Neuronal stem cell (in vitro differentiated cells): ENCODE results near the gene ZNF750.
A peak's percentile ranks its signal among the peaks of the same experiment; 100 is the strongest.

Experiments used
- DNase-seq: peaks from one replicate; pipeline ENCODE4 v3.0.0-alpha.2; 2013; ENCODE audit warnings: low spot score
- H2AFZ ChIP-seq: one replicate; pipeline ENCODE4 v1.6.1; 2013; ENCODE audit warnings: mild to moderate bottlenecking, low read length, inconsistent platforms
- H2AK5ac ChIP-seq: 2 replicates; pipeline ENCODE4 v1.6.1; 2013; ENCODE audit warnings: low read depth, mild to moderate bottlenecking, inconsistent platforms, low read length, moderate library complexity, mixed read lengths
- H2BK120ac ChIP-seq: 2 replicates; pipeline ENCODE4 v1.6.1; 2013; ENCODE audit warnings: low read depth, mild to moderate bottlenecking, inconsistent platforms, low read length, moderate library complexity, mixed read lengths
- H2BK12ac ChIP-seq: one replicate; pipeline ENCODE4 v1.6.1; 2013; ENCODE audit warnings: low read length, inconsistent platforms
- H2BK15ac ChIP-seq: 2 replicates; pipeline ENCODE4 v1.6.1; 2013; ENCODE audit warnings: mild to moderate bottlenecking, low read length, inconsistent platforms, mixed read lengths
- H2BK5ac ChIP-seq: one replicate; pipeline ENCODE4 v1.6.1; 2013; ENCODE audit warnings: inconsistent platforms, mild to moderate bottlenecking, low read length, moderate library complexity
- H3K14ac ChIP-seq: one replicate; pipeline ENCODE4 v1.6.1; 2013; ENCODE audit warnings: low read length, inconsistent platforms
- H3K18ac ChIP-seq: 2 replicates; pipeline ENCODE4 v1.6.1; 2013; ENCODE audit warnings: low read length, inconsistent platforms
- H3K23ac ChIP-seq: 2 replicates; pipeline ENCODE4 v1.6.1; 2013; ENCODE audit warnings: low read depth, mild to moderate bottlenecking, mixed read lengths, low read length, inconsistent platforms; ENCODE audit not compliant: poor library complexity
- H3K27ac ChIP-seq: replicated peaks from 3 replicates; pipeline ENCODE4 v1.5.1; 2013; ENCODE audit warnings: low read length, inconsistent platforms
- H3K27me3 ChIP-seq, 3 experiments: 2 replicates each; pipeline ENCODE4 v1.6.1; 2013; ENCODE audit warnings: low read length in 3 of 3, mild to moderate bottlenecking in 2 of 3, inconsistent platforms in 1 of 3, low read depth in 1 of 3, mixed read lengths in 1 of 3, moderate library complexity in 1 of 3; ENCODE audit not compliant: control insufficient read depth in 3 of 3, insufficient read depth in 3 of 3
- H3K36me3 ChIP-seq, 2 donors: replicated peaks in 1 of 2; 2 replicates each; pipeline ENCODE4 v1.6.1; 2013; ENCODE audit warnings: low read length in 2 of 2; ENCODE audit not compliant: control insufficient read depth in 2 of 2, insufficient read depth in 2 of 2
- H3K4ac ChIP-seq: 2 replicates; pipeline ENCODE4 v1.6.1; 2013; ENCODE audit warnings: inconsistent platforms, mild to moderate bottlenecking, low read length, moderate library complexity
- H3K4me1 ChIP-seq, 2 donors: 1 replicate in 1 of 2; 2 replicates in 1 of 2; pipeline ENCODE4 v1.6.1; 2013; ENCODE audit warnings: low read length in 2 of 2, low read depth in 1 of 2; ENCODE audit not compliant: control insufficient read depth in 2 of 2, insufficient read depth in 1 of 2
- H3K4me2 ChIP-seq: one replicate; pipeline ENCODE4 v1.6.1; 2013; ENCODE audit warnings: mild to moderate bottlenecking, low read length, inconsistent platforms; ENCODE audit not compliant: insufficient read depth, poor library complexity, severe bottlenecking
- H3K4me3 ChIP-seq, 2 donors: 2 replicates each; pipeline ENCODE4 v1.5.1; 2013; ENCODE audit warnings: low read length in 2 of 2, mild to moderate bottlenecking in 2 of 2, inconsistent platforms in 1 of 2, moderate library complexity in 1 of 2
- H3K79me1 ChIP-seq: one replicate; pipeline ENCODE4 v1.6.1; 2013; ENCODE audit warnings: low read depth, mild to moderate bottlenecking, inconsistent platforms, low read length, moderate library complexity
- H3K9ac ChIP-seq: one replicate; pipeline ENCODE4 v1.6.1; 2013; ENCODE audit warnings: mild to moderate bottlenecking, low read depth, low read length, inconsistent platforms; ENCODE audit not compliant: poor library complexity
- H3K9me3 ChIP-seq, 2 donors: replicated peaks in 1 of 2; 2 replicates each; pipeline versions ENCODE3 to v1.6.1; 2013; ENCODE audit warnings: low read length in 2 of 2, mild to moderate bottlenecking in 2 of 2, inconsistent platforms in 1 of 2, low read depth in 1 of 2, mixed read lengths in 1 of 2, moderate library complexity in 1 of 2; ENCODE audit not compliant: control insufficient read depth in 2 of 2, insufficient read depth in 1 of 2
- H4K8ac ChIP-seq: one replicate; pipeline ENCODE4 v1.6.1; 2013; ENCODE audit warnings: low read depth, mild to moderate bottlenecking, inconsistent platforms, low read length, moderate library complexity
- H4K91ac ChIP-seq: one replicate; pipeline ENCODE4 v1.6.1; 2013; ENCODE audit warnings: low read length, low read depth, mild to moderate bottlenecking, inconsistent platforms; ENCODE audit not compliant: poor library complexity
- WGBS, 2 donors: extraction: QIAGEN DNeasy Blood & Tissue Kit; methylation state at CpG; one replicate each; pipeline ENCODE4 v1.1.7; 2013; ENCODE audit warnings: missing lambda C conversion rate in 2 of 2, mixed read lengths in 1 of 2; ENCODE audit not compliant: insufficient read length in 2 of 2, insufficient replicate concordance in 1 of 2; ENCODE audit errors: extremely low coverage in 2 of 2; 5-methylcytosine and 5-hydroxymethylcytosine counted together

ZNF750 gene

GRCh38 chr17:82793974-82794630, 45.7 kb downstream of the ZNF750 start:
- no peak overlapping the region for H4K91ac ChIP-seq
- H3K4me3 ChIP-seq, result no peak overlapping the region
- peaks cover 0 to 1% of the 10 kb centered on the region in 2 donors for H3K9me3 ChIP-seq
- no peak for DNase-seq
- no peak overlapping the region for H3K4ac ChIP-seq
- H3K9ac ChIP-seq, result peak overlapping the region; percentile 74
- H2BK5ac ChIP-seq, result peak overlapping the region; percentile 59
- H3K27me3 ChIP-seq, result no peaks in the 10 kb centered on the region
- peaks cover 32% of the 10 kb centered on the region for H3K79me1 ChIP-seq
- no peak overlapping the region for H3K4me2 ChIP-seq
- H4K8ac ChIP-seq, result no peak overlapping the region
- no peak overlapping the region for H2AK5ac ChIP-seq
- WGBS, 2 donors, result no CpG with 5 or more reads among the region's 15 CpGs
- peak overlapping the region; percentile 71 for H3K18ac ChIP-seq
- no peak overlapping the region for H2BK12ac ChIP-seq
- no peak overlapping the region for H3K14ac ChIP-seq
- H2AFZ ChIP-seq, result no peak overlapping the region
- H3K36me3 ChIP-seq, result peaks cover 15 to 69% of the 10 kb centered on the region in 2 donors
- H3K23ac ChIP-seq, result no peak overlapping the region
- H3K27ac ChIP-seq, result no peak overlapping the region
- no peak overlapping the region for H2BK120ac ChIP-seq
- H3K4me1 ChIP-seq, result peaks cover 0 to 8% of the 10 kb centered on the region in 2 donors
- no peak overlapping the region for H2BK15ac ChIP-seq

DNA sequence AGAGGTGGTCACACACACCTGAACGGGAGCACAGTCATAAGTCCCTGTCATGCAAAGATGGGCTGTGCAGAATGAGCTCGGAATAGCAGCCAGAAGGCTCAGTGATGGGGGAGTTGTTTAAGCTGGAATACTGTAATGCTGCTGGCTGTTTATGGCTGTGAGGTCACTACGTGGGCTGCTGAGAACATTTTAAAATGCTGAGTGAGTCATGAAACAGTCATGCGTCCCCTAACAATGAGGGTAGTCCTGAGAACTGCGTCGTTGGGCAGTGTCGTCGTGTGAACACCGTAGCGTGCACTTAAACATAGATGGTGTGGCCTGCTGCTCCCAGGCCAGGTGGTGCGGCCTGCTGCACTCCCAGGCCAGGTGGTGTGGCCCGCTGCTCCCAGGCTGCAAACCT, 48.3 kb downstream of the ZNF750 start:
- Histone ChIP-seq H3K4ac (no peak overlapping the region), H2BK15ac (no peak overlapping the region), H3K4me3 (no peak overlapping the region), H2AFZ (no peak overlapping the region), H4K8ac (peak overlapping the region; percentile 97), H3K23ac (no peak overlapping the region), H3K4me1 (peaks cover 0 to 8% of the 10 kb centered on the region in 2 donors), H3K18ac (no peak overlapping the region), H3K27ac (no peak overlapping the region), H3K79me1 (peaks cover 36% of the 10 kb centered on the region), H2AK5ac (no peak overlapping the region), H3K27me3 (no peaks in the 10 kb centered on the region), H3K36me3 (peaks cover 15 to 66% of the 10 kb centered on the region in 2 donors), H3K14ac (peak overlapping the region; percentile 56), H3K9me3 (peaks cover 0 to 1% of the 10 kb centered on the region in 2 donors), H3K9ac (no peak overlapping the region), H2BK12ac (no peak overlapping the region), H4K91ac (no peak overlapping the region), H2BK5ac (peak overlapping the region; percentile 62), H3K4me2 (no peak overlapping the region), H2BK120ac (no peak overlapping the region)
- DNase-seq, result no peak
- WGBS, 2 donors, result no CpG with 5 or more reads among the region's 12 CpGs

DNA sequence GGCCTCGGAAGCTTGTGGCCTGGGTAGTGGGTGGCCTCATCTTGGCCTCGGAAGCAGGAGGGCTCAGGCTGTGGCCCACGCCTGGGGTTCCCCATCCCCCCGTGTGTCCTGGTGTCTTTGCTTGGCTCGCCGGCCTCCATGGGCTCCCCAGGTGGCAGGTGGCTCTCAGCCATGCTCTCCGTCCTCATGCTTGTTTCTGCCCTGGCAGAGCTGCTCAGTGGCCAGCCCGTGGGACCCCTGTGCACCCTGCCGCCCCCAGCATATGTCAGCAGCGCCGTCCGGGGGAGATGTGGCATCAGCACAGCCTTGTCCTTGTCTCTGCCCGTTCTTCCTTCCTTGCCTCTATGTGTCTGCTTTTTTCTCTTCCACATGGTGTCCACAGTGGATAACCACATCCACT, 49.4 kb downstream of the ZNF750 start:
- no peak overlapping the region for H3K4me3 ChIP-seq
- H2AK5ac ChIP-seq, result no peak overlapping the region
- H3K4me2 ChIP-seq, result no peak overlapping the region
- H2BK12ac ChIP-seq, result peak overlapping the region; percentile 22
- DNase-seq, result no peak
- H2BK120ac ChIP-seq, result no peak overlapping the region
- no peak overlapping the region for H3K27ac ChIP-seq
- peak overlapping the region; percentile 82 for H3K14ac ChIP-seq
- H2AFZ ChIP-seq, result no peak overlapping the region
- peaks cover 14 to 66% of the 10 kb centered on the region in 2 donors for H3K36me3 ChIP-seq
- no peak overlapping the region for H4K91ac ChIP-seq
- peaks cover 39% of the 10 kb centered on the region for H3K79me1 ChIP-seq
- H3K4ac ChIP-seq, result no peak overlapping the region
- H3K4me1 ChIP-seq, result peaks cover 0 to 8% of the 10 kb centered on the region in 2 donors
- no CpG with 5 or more reads among the region's 13 CpGs for WGBS, 2 donors
- H3K27me3 ChIP-seq, result no peaks in the 10 kb centered on the region
- no peak overlapping the region for H4K8ac ChIP-seq
- peaks cover 0 to 1% of the 10 kb centered on the region in 2 donors for H3K9me3 ChIP-seq
- H2BK15ac ChIP-seq, result no peak overlapping the region
- no peak overlapping the region for H2BK5ac ChIP-seq
- H3K18ac ChIP-seq, result no peak overlapping the region
- peak overlapping the region; percentile 89 for H3K23ac ChIP-seq
- peak overlapping the region; percentile 60 for H3K9ac ChIP-seq

- no peak overlapping the region for H2AFZ ChIP-seq
- H3K4ac ChIP-seq, result no peak overlapping the region
- peak overlapping the region; percentile 41 for H2BK12ac ChIP-seq
- H2BK120ac ChIP-seq, result no peak overlapping the region
- H3K23ac ChIP-seq, result peak overlapping the region; percentile 89
- H3K9me3 ChIP-seq, result peaks cover 0 to 1% of the 10 kb centered on the region in 2 donors
- H2AK5ac ChIP-seq, result no peak overlapping the region
- H2BK5ac ChIP-seq, result no peak overlapping the region
- no peak overlapping the region for H3K4me2 ChIP-seq
- peaks cover 0 to 8% of the 10 kb centered on the region in 2 donors for H3K4me1 ChIP-seq
- H3K79me1 ChIP-seq, result peaks cover 35% of the 10 kb centered on the region
- WGBS, 2 donors, result no CpG with 5 or more reads among the region's 18 CpGs
- peaks cover 9 to 60% of the 10 kb centered on the region in 2 donors for H3K36me3 ChIP-seq
- no peak overlapping the region for H3K9ac ChIP-seq
- H3K27me3 ChIP-seq, result no peaks in the 10 kb centered on the region
- peak overlapping the region; percentile 38 for H3K14ac ChIP-seq
- no peak overlapping the region for H2BK15ac ChIP-seq
- no peak overlapping the region for H3K4me3 ChIP-seq
- no peak for DNase-seq
- no peak overlapping the region for H3K27ac ChIP-seq
- H4K8ac ChIP-seq, result no peak overlapping the region
- H3K18ac ChIP-seq, result no peak overlapping the region
- no peak overlapping the region for H4K91ac ChIP-seq
Observed at GRCh38 chr17:82789806-82790205, 50.0 kb downstream of the ZNF750 start.
